ENCODE measurements around the gene PYGO2.

- TF ChIP-seq, protein P1, sequence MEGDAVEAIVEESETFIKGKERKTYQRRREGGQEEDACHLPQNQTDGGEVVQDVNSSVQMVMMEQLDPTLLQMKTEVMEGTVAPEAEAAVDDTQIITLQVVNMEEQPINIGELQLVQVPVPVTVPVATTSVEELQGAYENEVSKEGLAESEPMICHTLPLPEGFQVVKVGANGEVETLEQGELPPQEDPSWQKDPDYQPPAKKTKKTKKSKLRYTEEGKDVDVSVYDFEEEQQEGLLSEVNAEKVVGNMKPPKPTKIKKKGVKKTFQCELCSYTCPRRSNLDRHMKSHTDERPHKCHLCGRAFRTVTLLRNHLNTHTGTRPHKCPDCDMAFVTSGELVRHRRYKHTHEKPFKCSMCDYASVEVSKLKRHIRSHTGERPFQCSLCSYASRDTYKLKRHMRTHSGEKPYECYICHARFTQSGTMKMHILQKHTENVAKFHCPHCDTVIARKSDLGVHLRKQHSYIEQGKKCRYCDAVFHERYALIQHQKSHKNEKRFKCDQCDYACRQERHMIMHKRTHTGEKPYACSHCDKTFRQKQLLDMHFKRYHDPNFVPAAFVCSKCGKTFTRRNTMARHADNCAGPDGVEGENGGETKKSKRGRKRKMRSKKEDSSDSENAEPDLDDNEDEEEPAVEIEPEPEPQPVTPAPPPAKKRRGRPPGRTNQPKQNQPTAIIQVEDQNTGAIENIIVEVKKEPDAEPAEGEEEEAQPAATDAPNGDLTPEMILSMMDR (IDR thresholded peaks at IDR 0.05; ENCODE audit: insufficient read depth, low read length, poor library complexity, severe bottlenecking): no peak
- TF ChIP-seq EZH2phosphoT487 (conservative IDR thresholded peaks at IDR 0.05; ENCODE audit: low read length): no peak
Measured at GRCh38 chr1:155005076-155006011, 43.8 kb upstream of the PYGO2 start.
